NCI-H1930 (cell line): ENCODE measurements around the gene RNF31.

Experiments
- DNase-seq, 2 experiments: peaks; one replicate each; lab custom pipeline; 2025; lab: John Stamatoyannopoulos, UW

RNF31 gene

GRCh38 chr14:24116128-24116814 lies 31.0 kb upstream of the RNF31 start:
- DNase-seq, result no peak

- no peak for DNase-seq
Observed at GRCh38 chr14:24117179-24117578, 30.1 kb upstream of the RNF31 start.

GRCh38 chr14:24119691-24120090 lies 27.6 kb upstream of the RNF31 start:
- DNase-seq, result no peak

- no peak for DNase-seq
Observed at GRCh38 chr14:24121210-24121609, 26.1 kb upstream of the RNF31 start.

GRCh38 chr14:24122416-24122815 lies 24.9 kb upstream of the RNF31 start:
- no peak for DNase-seq

- DNase-seq, result no peak
Observed at GRCh38 chr14:24122898-24123297, 24.4 kb upstream of the RNF31 start.

GRCh38 chr14:24123424-24124417 lies 23.6 kb upstream of the RNF31 start:
- no peak for DNase-seq

- DNase-seq, result no peak
Observed at GRCh38 chr14:24126939-24127338, 20.4 kb upstream of the RNF31 start.

- DNase-seq, result no peak
Observed at GRCh38 chr14:24127673-24128072, 19.6 kb upstream of the RNF31 start.

- no peak for DNase-seq
Observed at GRCh38 chr14:24129410-24129998, 17.8 kb upstream of the RNF31 start.

- no peak for DNase-seq
Observed at GRCh38 chr14:24130380-24130716, 16.9 kb upstream of the RNF31 start, which contains the start of gene FITM1. FITM1 (plus strand) TSS chr14:24130659; CDS start chr14:24131564, 905 bp downstream.

- no peak for DNase-seq
Observed at GRCh38 chr14:24130717-24131548, 16.4 kb upstream of the RNF31 start.

GRCh38 chr14:24131549-24131966 lies 15.7 kb upstream of the RNF31 start:
- DNase-seq, result no peak

GRCh38 chr14:24132061-24132685 lies 15.1 kb upstream of the RNF31 start:
- no peak for DNase-seq

GRCh38 chr14:24132976-24133375 lies 14.3 kb upstream of the RNF31 start:
- no peak for DNase-seq

GRCh38 chr14:24133735-24134134 lies 13.6 kb upstream of the RNF31 start:
- no peak for DNase-seq

GRCh38 chr14:24135584-24135833 lies 11.8 kb upstream of the RNF31 start:
- no peak for DNase-seq

GRCh38 chr14:24135834-24136683 lies 11.2 kb upstream of the RNF31 start, which contains the start of gene PSME1:
PSME1 (plus strand) TSS chr14:24136194; CDS start chr14:24136263, 69 bp downstream.
- peak; percentile 86 to 93 for DNase-seq

GRCh38 chr14:24136684-24137528 lies 10.4 kb upstream of the RNF31 start:
- DNase-seq, result no peak
